A673 (cell line): ENCODE measurements around the gene RPL26. TPM values are rescaled to one million over a fixed set of nuclear protein-coding genes. Genes with fewer than 3 reads are reported as not detected.

Source experiments
- BruUV-seq: library from RNA; stranded (reverse); fragments of 400-500 nt; replicated peaks from 2 replicates; lab custom pipeline; 2021; lab: Mats Ljungman, UMichigan
- CTCF ChIA-PET: fragments of 300-600 bp; sonication (Branson Sonifier 250); formaldehyde crosslinking; loops from one replicate; lab custom pipeline; 2022; ENCODE audit warnings: antibody characterized with exemption; lab: Charles Lee
- POLR2A ChIA-PET: fragments of 300-600 bp; sonication (Branson Sonifier 250); formaldehyde crosslinking; loops from one replicate; lab custom pipeline; 2022; ENCODE audit warnings: antibody characterized with exemption; ENCODE audit not compliant: low non-redundant PET; lab: Charles Lee
- DNase-seq: peaks from one replicate; pipeline ENCODE4 v3.0.0-alpha.2; 2015; ENCODE audit warnings: low spot score
- H3K27ac ChIP-seq: fragments of 200-600 bp; sonication (generic); 2 replicates; pipeline ENCODE4 v1.5.1; 2016; ENCODE audit warnings: mixed run types, low read depth, mild to moderate bottlenecking, mixed read lengths, antibody characterized with exemption, low read length; ENCODE audit not compliant: poor library complexity, severe bottlenecking
- H3K27me3 ChIP-seq: fragments of 200-600 bp; sonication (generic); replicated peaks from 2 replicates; pipeline ENCODE4 v1.6.1; 2017; ENCODE audit warnings: mixed run types, low read depth, mild to moderate bottlenecking, mixed read lengths, antibody characterized with exemption, low read length; ENCODE audit not compliant: insufficient read depth, poor library complexity
- H3K36me3 ChIP-seq: fragments of 200-600 bp; sonication (generic); 2 replicates; pipeline ENCODE4 v1.6.1; 2016; ENCODE audit warnings: mixed run types, mild to moderate bottlenecking, mixed read lengths, antibody characterized with exemption, low read length; ENCODE audit not compliant: insufficient read depth, poor library complexity, severe bottlenecking
- H3K4me1 ChIP-seq: fragments of 200-600 bp; sonication (generic); 2 replicates; pipeline ENCODE4 v1.6.1; 2017; ENCODE audit warnings: mixed run types, mild to moderate bottlenecking, mixed read lengths, antibody characterized with exemption, low read length; ENCODE audit not compliant: insufficient read depth, poor library complexity, severe bottlenecking
- H3K4me3 ChIP-seq: fragments of 200-600 bp; sonication (generic); 2 replicates; pipeline ENCODE4 v1.5.1; 2016; ENCODE audit warnings: low read depth, mixed run types, mild to moderate bottlenecking, mixed read lengths, low read length; ENCODE audit not compliant: poor library complexity, severe bottlenecking
- H3K9me3 ChIP-seq: fragments of 200-600 bp; sonication (generic); 2 replicates; pipeline ENCODE4 v1.6.1; 2016; ENCODE audit warnings: mixed run types, low read depth, mild to moderate bottlenecking, mixed read lengths, antibody characterized with exemption, low read length; ENCODE audit not compliant: poor library complexity, severe bottlenecking
- EZH2 ChIP-seq: fragments of 200-600 bp; sonication (generic); IDR thresholded peaks from 2 replicates; pipeline ENCODE4 v1.6.1; 2017; ENCODE audit warnings: borderline replicate concordance, low read depth, mild to moderate bottlenecking, mixed read lengths, antibody characterized with exemption, low read length; ENCODE audit not compliant: poor library complexity, severe bottlenecking
- intact Hi-C: fragments of 100-400 bp; cut with micrococcal nuclease; formaldehyde crosslinking; loops from one replicate; pipeline ENCODE4 v1.10.0; 2022; ENCODE audit not compliant: unreplicated experiment
- total RNA-seq: library from RNA; stranded (reverse); gene quantifications from 2 replicates; pipeline ENCODE4 v1.2.3, GENCODE V29; 2021
- TF ChIP-seq, protein P1 (sequence below): fragments of 300-800, 200-600 bp; sonication (generic); conservative IDR thresholded peaks from 2 replicates; pipeline ENCODE4 v1.5.1; 2017; ENCODE audit warnings: low read depth, mild to moderate bottlenecking, antibody characterized with exemption, low read length, moderate library complexity, mixed read lengths

The RPL26 gene
- total RNA-seq, 1 experiment from 2014 or later: 1,604 TPM

DNA sequence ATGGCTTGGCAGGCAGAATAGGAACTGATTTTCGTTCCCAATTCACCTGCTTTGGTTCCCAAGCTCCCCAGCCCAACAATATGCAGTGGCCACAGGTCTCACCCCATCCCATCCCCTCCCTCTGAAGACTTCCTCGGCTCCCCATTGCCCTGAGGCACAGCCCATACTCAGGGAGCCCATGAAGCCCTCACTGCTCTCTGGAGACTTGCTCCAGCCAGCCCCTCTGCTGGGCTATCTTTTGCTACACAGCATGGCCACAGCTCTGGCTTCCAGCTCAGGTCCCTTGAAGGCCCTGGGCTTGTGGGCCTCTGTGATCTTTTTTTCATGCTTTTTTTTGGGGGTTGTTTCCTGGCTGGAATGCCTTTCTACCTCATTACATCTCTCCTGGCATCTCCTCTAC lies 23.2 kb upstream of the RPL26 start:
- POLR2A ChIA-PET: no interaction called here
- CTCF ChIA-PET: no interaction called here
- H3K4me1 ChIP-seq: no peaks in the 10 kb centered on the region

DNA sequence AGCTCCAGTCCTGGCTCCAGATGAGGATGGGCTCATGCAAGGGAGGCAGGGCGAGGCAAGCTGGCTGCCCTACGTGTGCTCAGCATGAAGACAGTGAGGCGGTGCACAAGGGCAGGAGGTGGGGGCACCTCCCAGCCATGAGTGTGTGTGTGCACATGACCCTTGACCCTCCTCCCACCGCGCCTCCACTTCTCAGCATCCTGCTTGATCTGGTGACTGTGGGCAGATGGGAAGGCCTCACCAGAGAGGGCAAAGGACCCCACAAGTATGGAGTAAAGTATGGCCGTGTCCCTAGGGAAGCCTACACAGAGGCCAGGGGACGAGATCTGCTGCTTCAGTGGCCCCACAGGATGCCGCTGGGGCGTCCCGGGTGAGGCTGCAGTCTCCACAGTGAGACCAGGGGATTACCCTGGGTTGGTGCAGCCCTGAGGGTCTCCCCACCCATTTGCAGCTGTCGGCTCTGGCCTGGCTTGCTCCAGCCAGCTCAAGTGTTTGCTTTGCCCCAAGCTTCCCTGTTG lies 22.6 kb upstream of the RPL26 start:
- intact Hi-C loops: no loop called here
- no peaks in the 10 kb centered on the region for H3K9me3 ChIP-seq
- H3K4me3 ChIP-seq: no peak overlapping the region
- no peaks in the 10 kb centered on the region for H3K36me3 ChIP-seq
- no peaks in the 10 kb centered on the region for H3K4me1 ChIP-seq
- TF ChIP-seq, protein P1, sequence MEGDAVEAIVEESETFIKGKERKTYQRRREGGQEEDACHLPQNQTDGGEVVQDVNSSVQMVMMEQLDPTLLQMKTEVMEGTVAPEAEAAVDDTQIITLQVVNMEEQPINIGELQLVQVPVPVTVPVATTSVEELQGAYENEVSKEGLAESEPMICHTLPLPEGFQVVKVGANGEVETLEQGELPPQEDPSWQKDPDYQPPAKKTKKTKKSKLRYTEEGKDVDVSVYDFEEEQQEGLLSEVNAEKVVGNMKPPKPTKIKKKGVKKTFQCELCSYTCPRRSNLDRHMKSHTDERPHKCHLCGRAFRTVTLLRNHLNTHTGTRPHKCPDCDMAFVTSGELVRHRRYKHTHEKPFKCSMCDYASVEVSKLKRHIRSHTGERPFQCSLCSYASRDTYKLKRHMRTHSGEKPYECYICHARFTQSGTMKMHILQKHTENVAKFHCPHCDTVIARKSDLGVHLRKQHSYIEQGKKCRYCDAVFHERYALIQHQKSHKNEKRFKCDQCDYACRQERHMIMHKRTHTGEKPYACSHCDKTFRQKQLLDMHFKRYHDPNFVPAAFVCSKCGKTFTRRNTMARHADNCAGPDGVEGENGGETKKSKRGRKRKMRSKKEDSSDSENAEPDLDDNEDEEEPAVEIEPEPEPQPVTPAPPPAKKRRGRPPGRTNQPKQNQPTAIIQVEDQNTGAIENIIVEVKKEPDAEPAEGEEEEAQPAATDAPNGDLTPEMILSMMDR: no peak
- TF ChIP-seq EZH2: no peak
- peaks cover 5% of the 10 kb centered on the region for H3K27me3 ChIP-seq
- POLR2A ChIA-PET: no interaction called here
- DNase-seq: no peak
- no peak overlapping the region for H3K27ac ChIP-seq
- CTCF ChIA-PET: interaction anchor here (0.6 kb wide), 1 partner anchor 22 kb away, joined by 3 read pairs; no protein-coding TSS in a partner anchor
- no TSS peak for BruUV-seq

More for the DNA sequence above, 23.2 kb upstream of the RPL26 start:
- Histone ChIP-seq H3K9me3 (no peaks in the 10 kb centered on the region), H3K4me3 (no peak overlapping the region), H3K27me3 (no peaks in the 10 kb centered on the region), H3K36me3 (no peaks in the 10 kb centered on the region), H3K27ac (no peak overlapping the region)
- DNase-seq: no peak
- intact Hi-C loops: no loop called here
- no TSS peak for BruUV-seq
- TF ChIP-seq EZH2: no peak
- TF ChIP-seq, protein P1: no peak

DNA sequence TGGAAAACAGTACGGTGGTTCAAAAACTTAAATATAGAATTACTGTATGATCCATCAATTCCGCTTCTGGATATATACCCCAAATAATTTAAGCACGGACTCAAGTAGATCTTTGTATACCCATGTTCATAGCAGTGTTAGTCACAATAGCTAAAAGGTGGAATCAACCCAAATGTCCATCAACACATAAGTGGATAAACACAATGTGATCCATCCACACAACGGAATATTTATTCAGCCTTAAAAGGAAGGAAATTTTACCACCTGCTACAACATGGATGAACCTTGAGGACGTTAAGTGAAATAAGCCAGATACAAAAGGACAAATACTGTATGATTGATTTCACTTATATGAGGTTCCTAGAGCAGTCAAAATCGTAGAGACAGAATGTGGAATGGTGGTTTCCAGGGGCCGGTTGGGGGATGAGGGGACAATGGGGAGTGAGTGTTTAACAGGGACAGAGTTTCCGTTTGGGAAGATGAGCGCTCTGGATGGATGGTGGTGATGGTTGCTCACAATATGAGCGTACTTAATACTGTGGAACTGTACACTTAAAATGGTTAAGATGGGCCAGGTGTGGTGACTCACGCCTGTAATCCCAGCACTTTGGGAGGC lies 20.0 kb upstream of the RPL26 start:
- no peaks in the 10 kb centered on the region for H3K36me3 ChIP-seq
- POLR2A ChIA-PET: no interaction called here
- CTCF ChIA-PET: interaction anchor here (0.6 kb wide), 1 partner anchor 64 kb away, joined by 5 read pairs; the partner anchor contains the start of gene ODF4
- DNase-seq: no peak
- peaks cover 6% of the 10 kb centered on the region for H3K27me3 ChIP-seq
- no peaks in the 10 kb centered on the region for H3K9me3 ChIP-seq
- H3K4me1 ChIP-seq: no peaks in the 10 kb centered on the region
- intact Hi-C loops: no loop called here
- no peak for TF ChIP-seq EZH2
- TF ChIP-seq, protein P1: no peak
- no peak overlapping the region for H3K4me3 ChIP-seq
- no peak overlapping the region for H3K27ac ChIP-seq
- BruUV-seq: no TSS peak
